ENCODE data around the gene KIRREL1. TPM values are rescaled to one million over a fixed set of nuclear protein-coding genes. Genes with fewer than 3 reads are reported as not detected.
A peak's percentile ranks its signal among the peaks of the same experiment; 100 is the strongest.

Gene KIRREL1
- polyA plus RNA-seq, 1 donor from 2014 or later: 12.9 TPM

GRCh38 chr1:158007180-158007579, 13.7 kb downstream of the KIRREL1 start:
- TF ChIP-seq EZH2 (IDR thresholded peaks at IDR 0.05; ENCODE audit: borderline replicate concordance, insufficient read depth, low read length, poor library complexity, severe bottlenecking): no peak
- TF ChIP-seq MXI1 (conservative IDR thresholded peaks at IDR 0.05; ENCODE audit: poor library complexity, severe bottlenecking): no peak
- no peak for TF ChIP-seq EP300 (conservative IDR thresholded peaks at IDR 0.05; ENCODE audit: poor library complexity, severe bottlenecking)
- no peak for TF ChIP-seq SMC3 (conservative IDR thresholded peaks at IDR 0.05; ENCODE audit: poor library complexity)
- no peak for TF ChIP-seq CTCF (IDR thresholded peaks at IDR 0.05; ENCODE audit: poor library complexity, severe bottlenecking)
- peaks cover 46% of the 10 kb centered on the region for H3K79me2 ChIP-seq (replicated peaks; ENCODE audit: insufficient read depth, low read length)
- no peaks in the 10 kb centered on the region for H3K27me3 ChIP-seq (ENCODE audit: insufficient read depth, low read depth, low read length)

GRCh38 chr1:158007667-158008386, 14.4 kb downstream of the KIRREL1 start:
- H3K27ac ChIP-seq (ENCODE audit: low read length): peak overlapping the region; percentile 31
- no peaks in the 10 kb centered on the region for H3K36me3 ChIP-seq (ENCODE audit: insufficient read depth, low read length)
- no peaks in the 10 kb centered on the region for H3F3A ChIP-seq (ENCODE audit: insufficient read depth, low read length, poor library complexity, severe bottlenecking)
- H3K27me3 ChIP-seq (ENCODE audit: insufficient read depth, low read depth, low read length): no peaks in the 10 kb centered on the region
- H3K9ac ChIP-seq (ENCODE audit: low read length): peak overlapping the region; percentile 22
- H4K20me1 ChIP-seq (ENCODE audit: insufficient read depth): no peaks in the 10 kb centered on the region
- peak overlapping the region; percentile 6 for H3K4me2 ChIP-seq (ENCODE audit: low read length)
- peak overlapping the region; percentile 38 for H3K4me3 ChIP-seq (ENCODE audit: low read length)
- no peaks in the 10 kb centered on the region for H3K9me3 ChIP-seq (ENCODE audit: low read length)
- peaks cover 41% of the 10 kb centered on the region for H3K79me2 ChIP-seq (replicated peaks; ENCODE audit: insufficient read depth, low read length)
- TF ChIP-seq MXI1 (conservative IDR thresholded peaks at IDR 0.05; ENCODE audit: poor library complexity, severe bottlenecking) (no peak), REST (IDR thresholded peaks at IDR 0.05; ENCODE audit: borderline replicate concordance) (no peak), RAD21 (conservative IDR thresholded peaks at IDR 0.05) (no peak), SMC3 (conservative IDR thresholded peaks at IDR 0.05; ENCODE audit: poor library complexity) (no peak), EP300 (conservative IDR thresholded peaks at IDR 0.05; ENCODE audit: poor library complexity, severe bottlenecking) (no peak)
- H2AFZ ChIP-seq (ENCODE audit: low read depth, low read length): no peak overlapping the region
- no peaks in the 10 kb centered on the region for H3K9me2 ChIP-seq (ENCODE audit: insufficient read depth, low read length)

More at GRCh38 chr1:158007180-158007579, 13.7 kb downstream of the KIRREL1 start:
- Histone ChIP-seq H3K4me3 (ENCODE audit: low read length) (peak overlapping the region; percentile 38), H4K20me1 (ENCODE audit: insufficient read depth) (no peaks in the 10 kb centered on the region), H2AFZ (ENCODE audit: low read depth, low read length) (no peak overlapping the region), H3K36me3 (ENCODE audit: insufficient read depth, low read length) (no peaks in the 10 kb centered on the region), H3K9me2 (ENCODE audit: insufficient read depth, low read length) (no peaks in the 10 kb centered on the region), H3K9ac (ENCODE audit: low read length) (no peak overlapping the region), H3K27ac (ENCODE audit: low read length) (no peak overlapping the region), H3K9me3 (ENCODE audit: low read length) (no peaks in the 10 kb centered on the region), H3K4me2 (ENCODE audit: low read length) (no peak overlapping the region), H3F3A (ENCODE audit: insufficient read depth, low read length, poor library complexity, severe bottlenecking) (no peaks in the 10 kb centered on the region)

Data from neural cell (in vitro differentiated cells).